Activated CD4-positive, alpha-beta T cell treated with anti-CD3 and anti-CD28 coated beads, Interleukin-2, amount 50 U/mL, for 48 hours (primary cell): ENCODE results near the gene DCAF5.
"Not testable (repeated sequence)": the region's sequence is repeated elsewhere in the genome, so short reads cannot be mapped to it uniquely, and the experiment has no call there.

Experiments
- DNase-seq, 2 experiments: peaks; one replicate each; pipeline ENCODE4 v3.0.0-alpha.2; 2020

DCAF5 gene

GRCh38 chr14:69041783-69042182 lies 111.1 kb downstream of the DCAF5 start:
- no peak for DNase-seq

- DNase-seq, result no peak
Observed at GRCh38 chr14:69040353-69040752, 112.6 kb downstream of the DCAF5 start.

GRCh38 chr14:69039288-69039628 lies 113.7 kb downstream of the DCAF5 start:
- DNase-seq, result no peak

GRCh38 chr14:69038455-69039287 lies 114.2 kb downstream of the DCAF5 start:
- no peak for DNase-seq

DNA sequence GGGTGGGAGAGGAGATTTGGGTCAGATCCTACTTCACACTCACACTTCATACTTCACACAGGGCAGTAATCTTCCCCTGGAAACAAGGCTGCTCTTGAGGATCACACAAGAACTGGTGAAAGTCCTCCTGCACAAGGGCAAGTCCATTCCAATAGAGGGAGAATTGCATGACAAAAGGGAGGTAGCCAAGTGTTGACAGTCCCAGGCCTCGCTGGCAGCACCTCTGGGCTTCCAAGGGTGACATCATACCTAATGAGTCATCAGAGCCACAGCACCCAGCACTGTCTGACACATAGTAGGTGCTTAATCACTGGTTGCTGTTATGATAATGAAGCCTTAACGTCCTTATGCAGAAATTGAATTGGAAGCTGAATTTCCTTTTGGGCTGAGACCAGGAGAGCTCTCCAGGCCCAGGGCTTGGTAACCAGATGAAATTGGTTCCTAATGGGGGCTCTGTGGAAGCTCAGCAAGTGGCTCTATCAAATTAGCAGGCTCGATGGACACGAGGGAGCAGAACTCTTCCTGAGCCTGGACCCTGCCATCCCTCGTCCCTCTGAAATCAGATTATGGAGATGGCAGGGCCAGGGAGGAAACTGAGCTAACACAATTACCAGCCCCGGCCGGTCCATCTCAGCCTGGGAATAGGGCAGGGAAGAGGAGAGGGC lies 115.0 kb downstream of the DCAF5 start:
- DNase-seq, result no peak

- DNase-seq, result no peak
Observed at GRCh38 chr14:69036757-69037506, 116.0 kb downstream of the DCAF5 start.

DNA sequence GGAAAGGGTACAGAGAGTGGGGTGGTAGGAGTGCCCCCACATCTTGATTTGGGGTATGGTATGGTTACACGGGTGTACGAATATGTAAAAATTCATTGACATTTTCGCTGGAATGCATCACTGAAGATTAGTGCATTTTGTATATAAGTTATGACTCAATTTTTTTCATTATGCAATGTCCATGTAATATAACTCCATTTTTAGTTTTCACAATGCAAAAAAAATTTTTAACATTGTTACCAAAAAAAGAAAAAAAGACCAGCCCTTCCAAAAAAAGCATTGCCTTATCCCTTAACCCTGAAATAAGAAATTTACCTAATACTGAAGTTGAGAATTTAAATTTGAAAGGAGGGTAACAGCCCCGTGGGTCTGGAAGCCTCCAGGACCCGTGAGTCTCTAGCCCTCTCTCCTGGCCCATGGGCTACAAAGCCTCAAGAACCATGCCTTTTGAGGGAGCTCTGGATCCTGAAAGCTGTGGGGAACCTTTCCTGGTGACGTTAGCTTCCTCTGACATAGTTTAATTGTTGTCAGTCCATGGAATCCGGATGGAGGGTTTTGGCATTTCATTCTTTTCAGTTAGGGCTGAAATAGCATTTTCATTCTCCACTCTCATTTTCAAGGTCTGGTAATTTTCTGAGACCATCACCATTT lies 118.2 kb downstream of the DCAF5 start:
- DNase-seq, result no peak

GRCh38 chr14:69027242-69027913 lies 125.5 kb downstream of the DCAF5 start:
- no peak for DNase-seq

DNA sequence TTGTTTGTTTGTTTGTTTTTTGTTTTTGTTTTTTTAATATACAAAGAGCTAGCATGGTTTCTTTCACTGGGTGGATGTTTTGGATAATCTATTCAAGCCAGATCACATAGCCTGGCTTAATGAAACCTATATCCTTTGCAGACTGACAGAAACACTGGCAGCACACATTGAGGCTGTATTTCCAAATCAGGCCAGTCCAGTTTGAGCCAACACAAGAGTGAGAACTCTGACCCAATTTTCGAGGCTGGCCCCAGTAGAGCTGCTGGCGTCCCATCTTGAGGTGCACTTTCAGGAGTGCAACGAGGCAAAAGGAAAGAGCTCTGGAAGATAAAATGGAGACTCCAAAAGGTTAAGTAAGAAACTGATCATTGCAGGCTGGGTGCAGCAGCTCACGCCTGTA lies 129.9 kb downstream of the DCAF5 start:
- DNase-seq, result no peak

DNA sequence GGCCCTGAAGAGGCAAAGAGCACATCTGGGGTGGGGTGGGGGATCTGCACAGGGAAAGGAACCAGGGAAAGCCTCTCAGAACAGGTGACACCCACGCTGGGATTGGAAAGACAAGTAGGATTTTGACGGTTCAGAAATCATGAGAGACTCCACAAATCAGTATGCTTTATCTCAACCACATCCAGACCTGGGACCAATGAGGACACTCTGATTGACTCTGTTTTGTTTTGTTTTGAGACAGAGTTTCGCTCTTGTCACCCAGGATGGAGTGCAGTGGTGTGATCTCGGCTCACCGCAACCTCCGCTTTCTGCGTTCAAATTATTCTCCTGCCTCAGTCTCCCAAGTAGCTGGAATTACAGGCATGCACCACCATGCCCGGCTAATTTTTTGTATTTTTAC lies 130.8 kb downstream of the DCAF5 start:
- not testable (repeated sequence) for DNase-seq

GRCh38 chr14:69017706-69018105 lies 135.2 kb downstream of the DCAF5 start:
- DNase-seq, result no peak

GRCh38 chr14:69014829-69015259 lies 138.1 kb downstream of the DCAF5 start:
- no peak for DNase-seq

- DNase-seq, result no peak
Observed at GRCh38 chr14:69013943-69014782, 138.8 kb downstream of the DCAF5 start.

DNA sequence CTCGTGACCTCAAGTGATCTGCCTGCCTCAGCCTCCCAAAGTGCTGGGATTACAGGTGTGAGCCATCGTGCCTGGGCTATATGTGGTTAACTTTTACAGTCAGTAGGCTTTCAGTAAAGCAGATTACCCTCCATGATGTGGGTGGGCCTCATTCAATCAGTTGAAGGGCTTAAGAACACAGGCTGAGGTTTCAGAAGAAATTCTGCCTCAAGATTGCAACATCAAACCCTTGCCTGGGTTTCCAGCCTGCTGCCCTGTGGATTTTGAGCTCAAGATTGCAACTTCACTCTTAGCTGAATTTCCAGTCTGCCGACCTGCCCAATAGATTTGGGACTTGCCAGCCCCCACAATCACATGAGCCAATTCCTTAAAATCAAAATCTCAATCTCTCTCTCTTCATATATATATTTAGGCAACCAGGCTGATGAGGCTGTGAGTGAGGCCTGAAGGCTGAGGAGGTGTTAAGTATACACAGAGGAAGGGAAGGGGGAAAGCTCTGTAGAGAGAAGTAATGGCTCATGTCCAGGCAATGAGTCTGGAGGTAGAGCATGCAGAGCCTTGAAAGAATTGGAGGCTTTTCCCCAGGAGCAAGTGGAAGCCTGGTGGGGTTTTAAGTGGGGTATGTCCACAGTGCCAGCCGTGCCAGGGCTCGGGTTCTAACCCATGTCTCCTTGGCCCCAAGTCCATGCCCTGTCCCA lies 140.5 kb downstream of the DCAF5 start:
- no peak for DNase-seq

- DNase-seq, result no peak
Observed at GRCh38 chr14:69010648-69011047, 142.3 kb downstream of the DCAF5 start.

DNA sequence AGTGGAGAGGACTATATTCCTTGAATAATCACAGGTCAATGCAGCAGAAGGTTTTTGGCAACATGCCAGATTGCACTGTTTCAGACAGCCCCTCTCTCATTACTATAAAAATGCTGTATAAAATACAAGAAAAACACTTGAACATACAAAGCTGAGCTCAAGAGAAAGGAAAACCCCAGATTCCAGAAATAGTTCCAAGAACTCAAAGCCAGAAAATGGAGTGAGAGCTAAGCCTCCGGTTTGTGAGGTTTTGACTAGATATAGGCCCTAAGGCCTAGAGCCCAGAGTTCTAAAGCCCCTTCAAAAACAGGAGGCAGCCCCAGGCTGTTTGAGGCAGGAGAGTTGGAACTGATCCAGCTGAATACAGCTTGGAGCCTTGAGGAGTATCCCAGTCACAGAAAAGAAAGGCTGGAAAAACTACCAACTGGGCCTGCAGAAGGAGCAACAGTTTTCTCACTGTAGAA lies 144.5 kb downstream of the DCAF5 start:
- no peak for DNase-seq

DNA sequence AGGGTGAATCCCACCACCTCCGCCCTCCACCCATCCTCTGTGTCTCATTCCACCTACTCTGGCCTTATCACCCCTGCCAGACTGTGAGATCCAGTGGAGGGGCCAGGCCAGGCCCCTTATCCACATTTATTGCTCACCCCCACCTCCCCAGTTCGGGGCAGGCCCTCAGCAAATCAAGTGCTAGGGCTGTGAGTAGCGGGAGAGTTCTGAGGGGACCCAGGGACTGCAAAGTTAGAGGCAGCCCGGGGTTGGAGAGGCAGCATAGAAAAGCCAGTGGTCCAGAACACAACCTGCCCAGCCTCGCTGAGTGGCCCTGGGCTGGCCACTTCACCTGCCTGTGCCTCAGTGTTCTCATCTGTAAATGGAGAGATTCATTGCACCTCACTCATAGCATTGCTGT lies 146.6 kb downstream of the DCAF5 start:
- no peak for DNase-seq

DNA sequence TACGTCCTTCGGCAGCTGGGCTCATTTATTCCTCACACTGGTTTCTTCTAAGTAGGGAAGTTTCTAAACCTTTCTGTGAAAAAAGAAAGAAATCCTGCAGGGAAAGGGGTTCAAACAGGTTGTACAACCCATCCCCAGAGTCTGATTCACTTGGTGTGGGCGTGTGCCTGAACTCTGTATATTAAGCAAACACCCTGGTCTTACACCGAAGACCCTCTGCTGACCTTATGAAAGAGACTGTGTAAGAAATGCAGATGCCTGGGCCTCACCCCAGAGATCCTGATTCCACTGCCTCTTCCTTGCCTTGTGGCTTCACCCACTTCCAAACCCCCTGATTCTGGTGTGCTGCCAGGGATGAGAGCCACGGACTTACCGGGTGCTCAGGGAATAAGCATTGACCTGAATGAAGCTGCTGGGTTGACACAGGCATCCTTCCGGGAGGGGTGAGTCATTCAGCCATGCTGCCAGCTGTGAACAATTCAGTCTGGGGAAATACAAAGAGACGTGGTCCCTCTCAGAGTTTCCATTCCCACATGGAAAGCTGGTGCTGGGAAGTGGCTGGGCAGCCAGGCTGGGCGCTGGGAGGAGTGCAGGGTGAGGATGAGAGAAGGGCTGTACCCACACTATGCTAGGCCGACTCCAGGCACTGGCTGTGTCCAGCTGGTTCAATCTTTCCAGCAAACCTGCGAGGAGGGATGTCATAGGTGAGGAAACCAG lies 147.3 kb downstream of the DCAF5 start:
- peak in 1 of 2 experiments; percentile 7 for DNase-seq

DNA sequence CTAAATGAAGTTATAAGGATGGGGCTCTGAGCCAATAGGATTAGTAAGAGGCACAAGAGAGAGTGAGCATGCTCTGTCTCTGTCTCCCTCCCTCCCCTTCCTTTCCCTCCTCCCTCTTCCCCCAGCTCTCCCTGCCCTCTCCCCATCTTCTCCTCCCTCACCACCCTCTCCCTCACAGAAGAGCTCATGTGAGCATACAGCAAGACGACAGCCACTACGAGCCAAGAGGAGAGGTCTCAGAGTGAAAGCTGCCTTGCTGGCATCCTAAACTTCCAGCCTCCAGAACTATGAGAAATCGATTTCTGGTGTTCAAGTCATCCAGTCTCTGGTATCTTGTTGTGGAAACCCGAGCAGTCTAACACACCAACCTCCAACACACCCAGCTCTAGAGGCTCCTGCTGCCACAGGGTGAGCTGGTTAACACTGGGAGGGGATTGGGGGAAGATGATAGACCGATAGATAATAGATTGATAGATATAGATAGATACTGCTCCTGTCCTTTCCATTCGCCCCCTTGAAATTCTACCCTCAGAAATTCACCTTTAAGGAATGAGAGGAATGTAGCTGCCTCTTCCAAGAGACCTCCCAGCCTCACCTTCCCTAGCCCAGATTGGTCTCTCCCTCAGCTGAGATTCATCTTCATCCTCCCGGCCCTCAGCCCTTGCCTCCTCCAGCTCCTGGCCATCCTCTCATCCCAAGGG lies 148.0 kb downstream of the DCAF5 start:
- DNase-seq, result no peak

DNA sequence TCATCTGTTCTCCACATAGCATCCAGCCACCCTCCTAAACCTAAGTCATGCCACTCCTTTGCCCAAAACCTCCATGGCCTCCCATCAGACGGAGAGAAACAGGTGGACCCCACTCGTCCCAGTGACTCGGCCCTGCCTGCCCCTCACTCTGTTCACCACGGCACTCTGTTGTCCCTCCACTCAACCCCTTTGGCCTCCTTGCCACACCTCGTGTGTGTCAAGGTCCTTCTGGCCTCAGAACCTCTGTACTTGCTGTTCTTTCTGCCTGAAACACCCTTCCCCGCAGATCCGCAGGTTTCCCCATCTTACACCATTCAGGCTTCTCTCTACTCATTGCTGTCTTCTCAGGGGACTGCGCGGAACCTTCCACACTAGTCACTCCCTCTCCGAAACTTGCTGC lies 149.3 kb downstream of the DCAF5 start:
- no peak for DNase-seq
